Stimulated activated CD8-positive, alpha-beta memory T cell treated with anti-CD3 and anti-CD28 coated beads, Interleukin-12 subunit alpha, Interleukin-12 subunit beta, amount 100 ng/mL, for 1 hour (primary cell): ENCODE measurements around the gene JMY.
A peak's percentile ranks its signal among the peaks of the same experiment; 100 is the strongest.

Source experiments
- DNase-seq: peaks from one replicate; pipeline ENCODE4 v3.0.0-alpha.2; 2020; ENCODE audit warnings: low read depth

JMY gene, protein sequence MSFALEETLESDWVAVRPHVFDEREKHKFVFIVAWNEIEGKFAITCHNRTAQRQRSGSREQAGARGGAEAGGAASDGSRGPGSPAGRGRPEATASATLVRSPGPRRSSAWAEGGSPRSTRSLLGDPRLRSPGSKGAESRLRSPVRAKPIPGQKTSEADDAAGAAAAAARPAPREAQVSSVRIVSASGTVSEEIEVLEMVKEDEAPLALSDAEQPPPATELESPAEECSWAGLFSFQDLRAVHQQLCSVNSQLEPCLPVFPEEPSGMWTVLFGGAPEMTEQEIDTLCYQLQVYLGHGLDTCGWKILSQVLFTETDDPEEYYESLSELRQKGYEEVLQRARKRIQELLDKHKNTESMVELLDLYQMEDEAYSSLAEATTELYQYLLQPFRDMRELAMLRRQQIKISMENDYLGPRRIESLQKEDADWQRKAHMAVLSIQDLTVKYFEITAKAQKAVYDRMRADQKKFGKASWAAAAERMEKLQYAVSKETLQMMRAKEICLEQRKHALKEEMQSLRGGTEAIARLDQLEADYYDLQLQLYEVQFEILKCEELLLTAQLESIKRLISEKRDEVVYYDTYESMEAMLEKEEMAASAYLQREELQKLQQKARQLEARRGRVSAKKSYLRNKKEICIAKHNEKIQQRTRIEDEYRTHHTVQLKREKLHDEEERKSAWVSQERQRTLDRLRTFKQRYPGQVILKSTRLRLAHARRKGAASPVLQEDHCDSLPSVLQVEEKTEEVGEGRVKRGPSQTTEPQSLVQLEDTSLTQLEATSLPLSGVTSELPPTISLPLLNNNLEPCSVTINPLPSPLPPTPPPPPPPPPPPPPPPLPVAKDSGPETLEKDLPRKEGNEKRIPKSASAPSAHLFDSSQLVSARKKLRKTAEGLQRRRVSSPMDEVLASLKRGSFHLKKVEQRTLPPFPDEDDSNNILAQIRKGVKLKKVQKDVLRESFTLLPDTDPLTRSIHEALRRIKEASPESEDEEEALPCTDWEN

DNA sequence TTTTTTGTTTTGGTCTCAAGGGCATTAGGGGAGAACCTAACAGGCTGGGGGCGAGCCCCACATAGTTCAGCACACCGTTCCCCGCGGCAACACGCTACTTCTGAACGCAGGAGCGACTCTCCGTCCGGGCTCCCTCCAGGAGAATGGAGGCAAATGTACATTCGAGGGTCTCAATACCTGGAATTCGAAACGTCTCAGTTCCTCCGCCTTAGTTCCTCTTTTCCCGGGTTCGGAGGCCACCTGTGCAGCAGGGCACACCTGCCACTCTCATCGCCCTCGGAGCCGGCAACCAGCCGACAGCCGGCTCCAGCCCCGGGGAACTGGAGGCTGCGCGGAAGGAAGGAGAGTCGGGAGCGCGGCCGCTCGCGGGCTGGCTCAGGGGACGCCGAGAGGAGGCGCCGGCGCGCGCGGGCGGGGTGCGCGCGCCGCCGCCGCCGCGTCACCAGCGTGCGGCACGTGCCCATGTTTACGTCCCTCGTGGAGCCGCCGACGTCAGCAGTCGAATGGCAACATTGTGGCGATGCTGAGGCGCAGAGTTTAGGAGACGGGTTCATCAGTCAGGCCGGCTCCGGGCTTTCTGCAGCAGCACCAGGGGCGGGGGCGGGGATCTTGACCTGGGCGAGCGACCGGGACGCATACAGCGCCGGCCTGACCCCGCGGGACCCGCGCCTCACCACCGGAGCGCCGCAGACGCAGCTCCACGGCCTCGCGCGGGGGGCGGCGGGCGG lies at the start of gene JMY:
JMY (plus strand) TSS at position 498 of the 728 bp plus-strand sequence. CDS start 520 bp downstream, outside the sequence.
- peak; percentile 71 for DNase-seq

GRCh38 chr5:79186455-79186854 lies 49.5 kb upstream of the JMY start:
- DNase-seq: no peak

GRCh38 chr5:79189439-79190234 lies 46.3 kb upstream of the JMY start:
- no peak for DNase-seq

GRCh38 chr5:79190235-79190529 lies 45.7 kb upstream of the JMY start:
- no peak for DNase-seq

DNA sequence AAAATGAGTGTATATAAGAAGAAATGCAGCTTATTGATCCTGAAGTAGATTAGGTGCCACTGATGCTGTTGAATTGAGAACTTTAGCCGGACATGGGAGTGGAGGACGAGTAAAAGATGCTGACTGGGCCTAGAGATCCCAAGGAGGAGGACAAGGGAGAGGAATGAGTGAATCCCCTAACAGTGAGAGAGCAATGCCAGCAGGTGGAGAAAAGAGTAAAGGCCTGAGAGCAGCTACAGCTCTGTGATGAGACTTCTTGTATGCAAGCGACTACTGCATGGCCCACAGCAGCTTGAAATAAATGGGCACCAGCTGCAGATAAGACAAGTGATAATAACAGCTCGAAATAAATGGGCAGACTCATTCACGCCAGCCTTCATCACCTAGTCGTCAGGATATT lies 44.5 kb upstream of the JMY start:
- DNase-seq: no peak

- DNase-seq: no peak
Measured at GRCh38 chr5:79193643-79194042, 42.3 kb upstream of the JMY start.

- DNase-seq: no peak
Measured at GRCh38 chr5:79200573-79201183, 35.3 kb upstream of the JMY start.

GRCh38 chr5:79201206-79201605 lies 34.7 kb upstream of the JMY start:
- DNase-seq: no peak

DNA sequence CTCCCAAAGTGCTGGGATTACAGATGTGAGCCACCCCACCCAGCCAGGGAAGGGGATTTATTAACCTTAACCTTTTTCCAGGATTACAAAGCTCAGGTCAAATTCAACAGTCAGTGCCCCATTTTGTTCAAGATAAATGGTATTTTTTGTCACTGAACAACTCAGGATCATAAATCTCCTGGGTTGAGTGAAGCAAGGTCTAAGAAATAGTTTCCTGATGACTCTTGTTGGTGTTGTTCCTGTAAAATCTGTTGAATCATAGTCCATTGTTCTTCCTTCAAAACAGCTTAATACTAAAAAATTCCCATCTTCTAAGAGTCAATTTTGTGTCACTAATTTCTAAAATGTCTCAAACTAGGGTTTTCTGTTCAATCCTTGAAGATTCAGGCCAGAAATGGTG lies 33.9 kb upstream of the JMY start:
- no peak for DNase-seq

DNA sequence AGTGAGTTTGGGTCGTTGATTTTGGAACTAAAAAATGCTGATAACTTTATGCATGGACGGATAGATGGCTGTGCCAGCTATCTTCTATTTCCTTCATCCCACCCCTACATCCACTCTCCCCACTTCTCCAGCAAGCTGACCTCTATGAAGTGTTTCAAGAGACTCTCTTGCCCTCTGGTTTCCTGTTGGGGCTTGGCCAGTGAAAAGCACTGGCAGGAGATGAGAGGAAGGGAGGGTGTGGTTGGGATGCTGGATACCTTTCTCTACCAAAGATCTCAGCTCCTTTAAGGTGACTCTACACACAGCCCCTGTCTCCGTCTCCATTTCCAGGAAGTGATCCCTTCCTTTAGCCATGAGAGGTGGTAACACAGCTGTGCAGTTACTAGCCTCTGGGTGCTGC lies 30.0 kb upstream of the JMY start:
- DNase-seq: no peak

DNA sequence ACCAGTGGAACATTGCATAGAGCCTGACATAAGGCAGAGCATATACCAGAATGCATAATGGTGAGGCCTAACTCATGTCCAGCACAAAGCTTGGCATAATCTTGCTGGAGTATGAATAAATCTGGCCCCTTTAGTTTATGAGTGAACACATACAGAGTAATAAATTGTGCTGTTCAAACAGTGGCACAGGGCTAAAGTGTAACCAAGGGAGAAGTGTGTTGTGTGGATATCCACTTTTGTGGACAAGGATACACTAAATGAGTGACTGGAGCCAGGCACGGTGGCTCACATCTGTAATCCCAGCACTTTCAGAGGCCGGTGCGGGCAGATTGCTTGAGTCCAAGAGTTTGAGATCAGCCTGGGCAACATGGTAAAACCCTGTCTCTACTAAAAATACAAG lies 29.4 kb upstream of the JMY start:
- no peak for DNase-seq

DNA sequence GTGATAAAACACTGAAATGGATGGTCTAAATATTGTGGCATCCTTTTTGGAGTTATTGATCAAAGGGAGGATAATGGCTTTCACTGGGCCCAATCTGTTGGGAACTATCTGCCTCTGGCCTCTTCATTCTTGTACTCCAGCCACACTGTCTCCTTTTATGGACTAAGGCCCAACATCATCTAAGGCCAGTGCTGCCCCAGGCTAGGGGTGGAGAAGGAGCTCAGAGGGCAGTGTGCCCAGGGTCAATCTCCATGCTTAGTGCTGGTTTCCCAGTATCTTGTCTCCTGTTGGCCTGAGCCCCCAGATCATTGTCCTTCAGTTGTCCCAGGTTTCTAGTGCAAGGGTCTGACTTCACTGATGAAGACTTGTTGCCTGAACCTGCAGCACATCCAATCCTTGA lies 26.4 kb upstream of the JMY start:
- no peak for DNase-seq

DNA sequence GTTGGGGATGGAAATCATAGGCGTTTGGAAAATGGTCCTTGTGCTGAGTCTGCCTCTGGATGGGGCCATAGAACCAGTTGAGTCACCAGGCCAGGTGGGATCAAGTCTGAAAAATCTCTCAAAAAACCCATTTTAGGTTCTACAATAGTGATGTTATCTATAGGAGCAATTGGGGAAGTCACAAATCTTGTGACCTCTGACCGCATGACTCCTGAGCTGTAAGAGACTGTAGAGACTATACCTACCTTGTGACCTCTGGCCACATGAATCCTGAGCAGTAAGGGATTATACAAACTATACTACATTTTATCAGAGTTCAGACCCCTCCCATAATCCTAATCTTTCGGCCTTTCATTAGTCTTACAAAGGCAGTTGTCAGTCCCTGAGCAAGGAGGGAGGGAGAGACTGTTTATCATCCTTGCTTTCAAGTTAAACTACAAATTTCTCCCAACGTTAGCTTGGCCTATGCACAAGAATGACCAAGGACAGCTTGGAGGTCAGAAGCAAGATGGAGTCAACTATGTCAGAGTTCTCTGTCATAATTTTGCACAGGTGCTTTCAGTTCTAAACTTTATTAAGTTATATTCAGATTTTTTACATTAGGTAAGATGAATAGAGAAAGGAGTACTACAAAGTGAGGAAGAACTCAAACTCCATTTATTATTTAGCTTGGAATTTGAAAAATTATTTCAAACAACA lies 11.5 kb upstream of the JMY start:
- no peak for DNase-seq

GRCh38 chr5:79225026-79225425 lies 10.9 kb upstream of the JMY start:
- DNase-seq: no peak

DNA sequence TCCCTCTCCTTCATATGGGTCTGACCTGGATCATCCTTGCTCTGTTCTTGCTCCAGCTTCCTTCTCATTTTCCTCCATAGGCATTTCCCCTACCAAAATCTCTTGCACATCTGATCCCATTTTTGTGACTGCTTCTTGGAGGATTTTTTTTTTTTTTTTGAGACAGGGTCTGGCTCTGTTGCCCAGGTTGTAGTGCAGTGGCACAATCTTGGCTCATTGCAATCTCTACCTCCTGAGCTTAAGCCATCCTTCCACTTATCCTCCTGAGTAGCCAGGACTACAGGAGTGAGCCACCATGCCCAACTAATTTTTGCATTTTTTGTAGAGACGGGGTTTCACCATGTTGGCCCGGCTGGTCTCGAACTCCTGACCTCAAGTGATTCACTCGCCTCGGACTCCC lies 10.5 kb upstream of the JMY start:
- DNase-seq: no peak

DNA sequence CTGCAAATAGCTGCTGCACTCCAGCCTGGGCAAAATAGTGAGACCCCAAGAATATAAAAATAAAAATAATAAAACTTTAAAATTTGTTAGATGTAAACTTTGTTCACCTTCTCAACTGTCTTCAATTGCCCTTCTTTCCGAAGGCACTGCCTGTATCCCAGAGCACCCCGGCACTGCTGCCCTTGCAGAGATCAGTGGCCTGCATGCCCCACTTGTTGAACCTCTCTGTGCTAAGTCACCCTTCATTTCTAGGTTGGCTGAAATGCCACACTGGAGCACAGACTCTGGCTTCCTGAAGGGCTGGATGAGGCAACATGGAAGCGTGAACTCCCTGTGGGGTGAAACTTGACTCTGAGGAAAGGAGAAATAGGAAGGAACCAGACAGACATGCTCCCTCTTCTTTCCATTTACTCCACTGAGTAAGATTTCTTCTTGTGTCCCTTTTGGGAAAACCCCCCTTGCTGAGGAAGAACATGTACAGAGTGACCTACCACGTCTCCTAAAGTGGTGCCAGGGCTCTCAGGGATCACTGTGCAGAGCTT lies 8.4 kb upstream of the JMY start:
- DNase-seq: no peak

DNA sequence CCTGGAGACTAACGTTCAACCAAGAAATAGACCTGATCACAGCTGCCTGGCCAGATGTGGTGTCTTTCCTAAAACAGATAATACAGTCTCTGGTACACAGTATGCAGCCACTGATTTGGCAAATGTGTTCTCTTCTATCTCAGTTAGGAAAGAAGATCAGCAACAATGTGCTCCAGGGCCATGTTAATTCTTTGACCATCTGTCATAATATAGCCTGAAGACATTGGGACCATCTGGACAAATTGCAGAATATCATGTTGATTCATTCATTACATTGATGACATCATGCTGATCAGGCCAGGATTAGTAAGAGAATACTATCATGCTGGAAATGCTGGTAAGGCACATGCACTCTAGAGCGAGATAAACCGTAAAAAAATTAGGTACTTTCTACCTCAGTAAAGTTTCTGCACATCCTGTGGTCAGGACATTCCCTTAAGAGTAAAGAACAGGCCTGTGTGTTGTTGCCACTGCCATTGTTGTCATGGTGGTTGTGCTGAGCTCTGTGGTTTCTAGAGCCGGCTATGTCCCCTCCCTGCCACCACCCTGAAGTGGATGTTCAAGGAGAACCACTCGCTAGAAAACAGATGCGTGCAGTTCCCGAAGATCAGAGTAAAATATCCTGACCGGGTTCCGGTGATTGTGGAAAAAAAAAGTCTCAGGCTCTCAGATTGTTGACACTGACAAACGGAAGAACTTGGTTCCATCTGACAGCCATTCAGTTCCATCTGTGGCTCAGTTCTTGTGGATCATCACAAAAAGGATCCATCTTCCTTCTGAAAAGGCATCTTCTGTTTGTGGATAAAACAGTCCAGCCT lies 6.4 kb upstream of the JMY start:
- no peak for DNase-seq

DNA sequence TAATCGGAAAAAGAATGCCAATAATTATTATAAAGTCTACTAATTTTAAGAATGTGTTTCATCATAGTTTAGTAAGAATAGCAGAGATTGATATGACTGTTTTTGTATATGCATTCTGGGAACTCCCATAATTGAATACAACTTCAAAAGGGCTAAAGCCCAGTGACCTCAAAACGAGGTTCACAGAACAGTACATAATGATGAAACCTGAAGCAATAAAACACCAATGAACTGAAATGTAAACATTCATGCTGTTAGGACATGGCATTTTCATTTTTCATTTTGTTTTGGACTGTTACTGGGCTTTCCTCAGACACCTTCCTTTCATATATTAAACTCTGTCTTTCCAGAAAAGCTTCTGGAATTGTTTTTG lies 684 bp upstream of the JMY start:
- DNase-seq: no peak

DNA sequence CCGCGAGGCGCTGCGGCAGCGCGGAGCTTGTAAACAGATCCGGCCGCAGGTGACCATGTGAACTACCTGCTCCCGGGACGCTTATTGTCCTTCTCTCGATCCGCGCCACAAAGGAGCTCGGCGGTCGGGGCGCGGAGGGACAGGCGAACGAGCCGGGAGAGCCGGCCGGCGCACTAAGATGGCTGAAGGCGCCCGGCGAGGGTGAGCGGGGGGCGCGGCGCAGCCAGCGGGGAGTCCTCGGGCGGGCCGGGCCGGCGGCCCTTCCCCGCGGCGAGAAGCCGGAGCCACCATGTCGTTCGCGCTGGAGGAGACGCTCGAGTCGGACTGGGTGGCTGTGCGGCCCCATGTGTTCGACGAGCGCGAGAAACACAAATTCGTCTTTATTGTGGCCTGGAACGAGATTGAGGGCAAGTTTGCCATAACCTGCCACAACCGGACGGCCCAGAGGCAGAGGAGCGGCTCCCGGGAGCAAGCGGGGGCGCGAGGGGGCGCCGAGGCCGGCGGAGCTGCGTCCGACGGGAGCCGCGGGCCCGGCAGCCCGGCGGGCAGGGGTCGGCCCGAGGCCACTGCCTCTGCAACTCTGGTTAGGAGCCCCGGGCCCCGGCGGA lies 535 bp downstream of the JMY start:
- DNase-seq: no peak
